HG03442 (cell line): ENCODE results near the gene SLC25A12.

ENCODE experiments used
- ATAC-seq: cut with Tn5 transposase; IDR thresholded peaks from one replicate; pipeline ENCODE4 v1.9.1; 2021; ENCODE audit warnings: mild to moderate bottlenecking, moderate library complexity; ENCODE audit not compliant: unreplicated experiment

Gene SLC25A12

DNA sequence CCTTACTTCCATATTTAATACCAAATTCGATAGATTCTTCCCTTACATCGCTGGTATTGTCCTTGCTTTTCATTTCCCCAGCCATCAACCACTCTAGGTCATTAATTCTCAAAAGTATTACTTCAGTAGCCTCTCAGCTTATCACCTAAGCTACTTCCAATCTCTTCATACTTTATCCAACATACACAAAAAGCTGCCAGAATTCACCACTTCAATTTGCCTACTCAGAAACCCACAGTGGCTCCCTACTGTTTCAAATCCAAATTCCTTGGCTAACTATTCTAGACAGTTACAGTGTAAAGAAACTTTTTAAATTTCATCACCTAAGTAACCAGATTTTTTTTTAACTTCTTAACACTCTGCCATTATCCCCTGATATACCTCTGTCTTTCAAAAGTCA, 4.7 kb downstream of the SLC25A12 start:
- ATAC-seq, result no peak

DNA sequence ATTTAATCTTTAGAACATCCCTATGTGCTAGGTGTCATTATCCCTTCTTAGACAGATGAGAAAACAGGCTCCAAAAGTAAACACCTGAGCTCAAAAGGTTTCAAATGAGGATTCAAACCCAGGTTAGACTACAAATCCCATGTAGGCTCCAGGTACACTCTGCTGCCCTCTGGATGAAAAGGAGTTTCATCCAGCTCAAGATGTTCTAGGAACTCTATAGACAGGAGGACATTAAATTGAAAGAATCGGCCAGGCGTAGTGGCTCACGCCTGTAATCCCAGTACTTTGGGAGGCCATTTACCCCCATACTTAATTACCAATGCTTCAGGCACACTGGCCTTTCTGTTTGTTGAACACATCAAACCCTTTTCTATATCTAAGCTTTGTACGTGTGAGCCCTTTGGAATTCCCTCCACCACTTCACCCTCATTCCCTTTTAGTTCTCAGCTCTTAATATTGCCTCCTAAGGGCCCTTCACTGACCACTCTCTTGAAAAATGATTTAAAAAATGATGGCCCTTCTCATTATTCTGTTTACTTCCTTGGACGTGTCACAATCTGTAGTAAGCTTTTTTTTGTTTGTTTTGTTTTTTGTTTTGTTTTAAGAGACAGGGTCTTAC, 10.7 kb downstream of the SLC25A12 start:
- no peak for ATAC-seq

DNA sequence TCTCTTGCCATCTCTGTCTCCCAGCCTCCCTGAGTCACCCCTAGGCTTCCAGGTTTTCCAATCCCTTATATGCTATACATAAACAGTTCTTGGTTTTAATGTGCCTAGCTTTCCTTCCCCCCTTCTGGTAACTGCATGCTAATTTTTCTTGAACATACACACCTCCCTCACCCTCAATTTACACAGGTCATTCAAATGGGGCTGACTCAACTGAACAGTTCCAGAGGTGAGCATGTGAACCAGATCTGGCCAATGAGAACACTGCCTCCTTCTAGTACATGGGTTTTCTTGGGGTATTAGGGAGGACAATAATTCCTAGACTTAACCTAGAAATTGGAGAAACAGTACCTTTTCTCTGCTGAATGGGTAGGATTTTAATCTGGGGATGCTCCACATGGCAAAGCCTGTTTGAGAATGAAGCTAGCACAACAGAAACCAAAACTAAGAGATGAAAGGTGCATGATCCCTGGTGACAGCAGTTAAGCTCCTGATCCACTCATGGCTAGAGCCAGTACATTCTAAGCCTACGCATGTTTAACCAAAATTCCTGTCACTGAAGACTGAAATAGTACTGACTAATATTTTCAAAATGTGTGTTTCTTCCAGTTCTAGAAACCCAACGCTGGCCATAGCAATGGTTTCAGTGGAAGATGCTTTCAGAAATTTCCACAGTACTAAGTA, 11.8 kb downstream of the SLC25A12 start:
- ATAC-seq, result no peak

DNA sequence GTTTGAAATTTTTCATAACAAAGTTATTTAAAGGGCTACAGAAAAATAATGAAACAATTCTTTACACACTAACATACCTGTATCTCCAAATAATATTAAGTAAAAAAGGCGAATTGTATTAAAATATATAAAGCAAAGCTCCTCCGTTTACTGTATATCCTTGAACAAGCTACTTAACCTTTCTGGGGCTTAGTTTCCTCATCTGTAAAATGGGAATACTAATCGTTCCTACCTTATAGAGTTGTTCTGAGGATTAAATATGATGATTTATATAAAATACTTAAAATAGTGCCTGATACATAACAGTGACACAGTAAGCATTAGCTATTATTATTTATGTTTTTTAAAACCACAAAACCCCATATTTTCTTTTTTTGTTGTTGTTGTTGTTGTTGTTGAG, 13.3 kb downstream of the SLC25A12 start:
- ATAC-seq, result no peak

DNA sequence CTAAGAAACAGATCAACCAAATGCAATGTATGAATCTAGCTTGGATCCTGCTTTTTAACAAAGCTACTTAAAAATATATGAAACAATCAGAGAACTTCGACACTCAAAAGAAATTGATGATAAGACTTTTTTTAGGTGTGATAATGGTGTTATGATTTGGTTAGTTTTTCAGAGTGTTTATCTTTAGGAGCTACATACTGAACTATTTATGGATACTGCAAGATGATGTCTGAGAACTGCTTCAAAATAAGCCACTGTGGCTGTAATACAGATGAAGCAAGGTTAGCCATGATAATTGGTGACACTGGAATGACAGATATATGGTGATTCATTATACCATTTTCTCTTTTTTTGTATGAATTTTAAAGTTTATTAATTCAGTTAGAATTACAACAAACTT, 14.2 kb downstream of the SLC25A12 start:
- ATAC-seq, result no peak

DNA sequence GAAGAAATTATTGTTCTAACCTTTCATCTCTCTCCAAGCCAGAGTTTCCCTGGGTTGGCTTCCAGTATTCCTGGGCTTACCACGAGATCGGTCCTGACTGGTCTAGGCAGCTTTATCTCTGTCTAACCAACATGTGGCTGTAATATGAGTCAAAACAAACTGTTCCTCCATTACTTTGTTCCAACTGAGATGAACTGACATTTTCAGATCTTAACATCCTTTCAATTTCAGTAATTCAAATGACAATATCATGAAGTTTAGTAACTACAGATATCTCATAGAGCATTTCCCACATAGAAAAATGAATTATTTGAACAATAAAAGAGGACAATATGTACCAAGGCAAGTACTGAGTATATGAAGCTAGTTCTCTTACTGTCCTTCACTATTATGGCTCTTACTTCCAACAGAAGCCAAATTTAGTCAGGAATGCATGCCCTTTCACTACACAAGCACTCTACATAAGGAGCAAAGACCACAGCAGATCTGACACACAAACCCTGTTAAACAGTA, 15.5 kb downstream of the SLC25A12 start:
- ATAC-seq, result peak; percentile 41

DNA sequence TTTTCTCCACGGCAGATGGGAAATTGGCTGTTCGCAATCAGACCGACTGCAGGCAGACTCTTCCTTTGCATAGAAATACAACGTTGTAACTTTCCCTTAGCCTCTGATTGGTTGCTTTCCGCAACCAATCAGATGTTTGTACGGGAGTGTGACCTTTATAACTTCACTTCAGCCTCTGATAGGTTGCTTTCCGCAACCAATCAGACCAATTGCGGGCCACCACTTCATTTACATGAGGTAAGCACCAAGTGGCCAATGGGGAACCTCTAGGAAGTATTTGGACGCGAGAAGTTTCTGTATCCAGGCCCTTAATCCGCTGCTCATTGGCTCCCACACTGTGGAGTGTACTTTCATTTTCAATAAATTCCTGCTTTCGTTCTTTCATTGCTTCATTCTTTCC, 19.1 kb downstream of the SLC25A12 start:
- ATAC-seq, result no peak

DNA sequence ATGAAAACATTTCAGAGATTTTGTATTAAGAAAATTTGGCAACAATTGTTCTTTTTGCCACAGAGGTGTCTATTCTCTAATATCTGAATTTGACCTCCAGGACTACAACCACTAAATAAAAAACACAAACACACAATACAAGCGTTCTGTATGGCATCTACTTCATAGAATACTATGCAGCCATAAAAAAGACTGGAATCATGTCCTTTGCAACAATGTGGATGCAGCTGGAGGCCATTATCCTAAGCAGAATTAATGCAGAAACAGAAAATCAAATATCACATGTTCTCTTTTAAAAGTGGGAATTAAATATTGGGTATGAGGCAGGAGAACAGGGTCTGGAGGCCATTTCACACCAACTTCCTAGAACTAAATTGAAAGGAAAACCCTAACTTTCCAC, 19.5 kb downstream of the SLC25A12 start:
- no peak for ATAC-seq

DNA sequence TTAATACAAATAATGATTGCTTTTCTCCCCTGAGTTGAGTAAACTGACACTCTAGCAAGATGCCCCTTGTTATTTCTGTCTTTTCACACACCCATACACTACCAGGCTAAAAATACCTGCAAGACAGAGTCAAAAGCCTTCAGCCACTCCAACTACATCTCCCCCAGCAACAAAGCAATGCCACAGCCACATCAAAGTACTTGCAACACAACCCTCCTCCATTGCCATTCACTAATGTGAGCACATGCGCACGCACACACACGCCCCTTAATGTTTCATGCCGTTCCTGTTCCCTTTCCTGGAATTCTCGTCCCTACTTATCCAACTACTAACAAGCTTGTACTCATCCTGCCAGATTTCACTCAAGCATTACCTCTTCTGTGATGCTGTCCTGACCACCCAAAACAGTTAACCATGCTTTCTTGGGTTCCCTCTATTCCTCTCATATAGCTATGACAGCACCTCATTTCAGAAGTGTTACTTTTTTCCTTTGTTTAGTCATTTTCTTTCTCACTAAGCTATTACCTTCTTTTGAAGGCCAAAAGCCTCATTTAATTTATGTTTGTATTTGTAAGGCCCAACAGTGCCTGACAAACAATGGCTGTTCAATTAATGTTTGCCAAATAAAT, 29.6 kb downstream of the SLC25A12 start:
- ATAC-seq, result no peak

DNA sequence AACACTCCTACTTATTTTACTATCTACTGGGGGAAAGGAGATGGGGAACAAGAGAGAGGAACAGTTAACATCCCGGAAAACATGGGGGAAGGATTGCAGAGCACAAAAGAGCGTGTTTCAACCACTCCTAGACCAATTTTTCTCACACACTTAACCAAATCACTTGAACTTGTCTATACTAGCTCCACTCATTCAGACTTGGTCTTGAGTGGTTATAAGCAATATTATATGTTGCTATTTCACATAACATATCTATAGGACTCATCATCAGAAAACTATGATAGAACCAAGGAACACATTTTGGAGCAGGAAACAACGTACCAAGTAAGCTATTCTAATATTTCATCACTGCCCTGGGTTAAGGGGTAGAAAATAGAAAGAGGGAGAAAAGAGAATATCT, 31.5 kb downstream of the SLC25A12 start:
- ATAC-seq, result no peak

DNA sequence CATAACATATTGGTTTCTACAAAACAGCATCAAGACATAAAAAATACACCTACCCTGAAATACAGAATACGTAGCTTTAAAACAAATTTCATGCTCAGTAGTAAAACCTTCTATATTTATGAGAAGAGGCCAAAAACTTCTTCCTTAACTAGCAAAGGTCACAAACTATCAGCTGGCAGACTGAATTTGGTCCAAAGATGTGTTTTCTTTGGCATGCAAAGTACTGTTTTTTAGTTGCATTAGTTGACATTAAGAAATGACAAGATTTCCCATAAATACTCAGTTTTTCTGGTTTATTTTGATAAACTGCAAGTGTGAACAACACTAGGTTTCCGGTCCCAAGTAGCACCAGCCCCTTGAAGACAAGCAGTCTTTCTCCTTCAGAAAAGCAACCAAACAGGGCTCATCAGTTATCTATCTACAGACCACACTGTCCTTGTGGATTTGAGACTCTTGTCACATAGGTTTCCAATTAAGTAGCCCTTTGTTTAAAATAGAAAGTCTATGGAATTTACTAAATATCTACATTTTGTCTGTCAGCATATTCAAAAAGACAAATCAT, 35.6 kb downstream of the SLC25A12 start:
- no peak for ATAC-seq

DNA sequence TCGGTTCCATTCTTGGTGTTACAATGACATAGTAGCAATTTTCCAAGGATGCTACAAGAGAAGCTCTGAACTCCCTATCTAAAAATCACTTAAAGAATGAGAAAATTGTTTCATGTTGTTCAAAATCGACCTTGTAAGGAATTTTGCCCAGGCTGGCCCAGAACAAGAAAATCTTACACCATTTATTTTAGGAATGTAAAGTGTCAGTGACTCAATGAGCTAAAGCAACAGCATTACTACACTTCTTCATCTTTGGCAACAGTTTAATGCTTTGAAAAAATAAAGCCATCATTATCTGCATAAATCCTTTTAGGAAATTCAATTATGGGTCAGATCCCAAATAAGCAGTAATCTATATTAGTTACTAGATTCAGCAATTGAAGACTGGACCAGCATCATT, 38.6 kb downstream of the SLC25A12 start:
- ATAC-seq, result no peak

DNA sequence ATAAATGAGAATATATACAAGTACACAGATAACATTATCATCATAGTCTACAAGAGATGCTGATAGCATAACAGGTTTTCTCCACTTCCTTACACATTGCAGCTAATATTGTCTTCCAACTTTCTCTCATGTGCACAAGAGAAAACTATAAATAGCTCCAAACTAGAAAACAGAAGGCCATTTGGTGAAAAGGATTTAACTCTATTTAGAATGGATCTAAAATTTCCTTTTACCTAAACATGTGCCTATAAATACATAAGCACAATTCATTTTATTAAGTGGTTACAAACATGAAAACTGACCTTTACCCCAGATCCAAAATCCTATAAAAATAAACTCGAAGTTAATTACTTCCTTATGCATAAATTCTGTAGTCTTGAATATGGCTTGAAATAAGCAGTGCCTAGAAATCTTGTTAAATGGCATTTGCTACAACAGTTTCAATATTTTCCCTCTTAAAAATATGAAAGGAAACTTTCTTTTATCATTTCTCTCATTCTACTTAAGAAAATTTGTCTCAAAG, 41.6 kb downstream of the SLC25A12 start:
- ATAC-seq, result no peak

DNA sequence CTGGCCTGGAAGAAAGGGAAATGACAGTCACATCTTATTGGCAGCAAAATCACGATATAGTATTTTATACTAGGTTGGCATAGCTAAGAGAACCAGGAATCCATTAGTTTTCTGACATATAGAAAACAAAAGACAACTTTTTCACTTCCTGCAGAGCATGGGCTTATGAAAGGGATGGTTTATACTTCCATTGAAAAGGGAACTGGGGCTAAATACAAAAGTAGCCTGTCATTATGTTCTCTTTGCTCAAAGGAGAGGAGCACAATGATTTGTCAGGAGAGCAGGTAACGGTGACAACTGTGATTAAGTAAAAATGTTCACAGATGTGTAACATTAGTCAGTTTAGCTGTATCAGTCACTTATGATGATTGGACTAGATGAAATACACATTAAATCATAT, 46.4 kb downstream of the SLC25A12 start:
- ATAC-seq, result no peak

DNA sequence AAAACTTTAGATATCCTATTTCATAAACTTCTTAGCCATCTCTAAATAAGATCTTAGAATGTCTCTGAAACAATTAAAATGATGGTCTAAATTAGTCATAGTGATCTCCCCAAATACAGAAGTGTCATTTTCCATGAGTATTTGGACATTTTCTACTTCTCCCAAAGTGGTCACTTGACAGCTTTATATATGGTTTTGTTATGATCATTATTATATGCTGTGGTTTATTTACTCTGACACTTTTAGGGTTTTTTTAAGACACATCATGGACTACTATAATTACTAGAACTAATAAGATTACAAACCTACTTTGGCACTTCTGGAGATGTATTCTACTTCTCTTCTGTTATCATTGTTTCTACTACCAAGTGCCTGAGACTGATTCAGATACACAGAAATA, 47.1 kb downstream of the SLC25A12 start:
- ATAC-seq, result no peak

DNA sequence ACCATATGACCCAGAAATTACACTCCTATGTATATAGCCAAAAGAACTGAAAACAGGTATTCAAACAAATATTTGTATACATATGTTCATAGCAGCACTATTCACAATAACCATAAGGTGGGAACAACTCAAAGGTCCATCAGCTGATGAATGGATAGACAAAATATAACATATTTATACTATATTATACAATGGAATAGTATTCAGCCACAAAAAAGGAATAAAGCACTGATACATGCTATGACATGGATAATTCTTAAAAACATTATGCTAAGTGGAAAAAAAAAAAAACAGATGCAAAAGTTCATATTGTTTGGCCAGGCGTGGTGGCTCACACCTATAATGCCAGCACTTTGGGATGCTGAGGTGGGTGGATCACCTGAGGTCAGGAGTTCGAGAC, 52.0 kb downstream of the SLC25A12 start:
- ATAC-seq, result no peak

DNA sequence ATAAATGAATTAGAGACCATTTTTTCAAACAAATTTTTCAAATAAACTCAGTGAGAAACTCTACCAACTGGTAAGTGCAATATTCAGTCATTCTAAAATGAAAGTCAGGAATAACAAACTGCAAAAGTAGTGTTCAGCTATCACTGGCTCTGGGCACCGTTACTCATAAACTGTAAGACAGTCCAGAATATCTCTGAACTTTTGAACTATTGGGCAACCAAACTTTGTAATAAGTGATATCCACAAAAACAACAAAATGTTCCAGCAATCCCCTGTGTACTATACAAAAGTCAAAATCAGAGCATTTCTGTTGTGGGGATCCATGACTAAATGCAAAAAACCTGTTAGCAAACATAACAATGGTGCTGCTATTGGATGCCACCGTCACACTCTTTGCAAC, 56.3 kb downstream of the SLC25A12 start:
- ATAC-seq, result no peak

DNA sequence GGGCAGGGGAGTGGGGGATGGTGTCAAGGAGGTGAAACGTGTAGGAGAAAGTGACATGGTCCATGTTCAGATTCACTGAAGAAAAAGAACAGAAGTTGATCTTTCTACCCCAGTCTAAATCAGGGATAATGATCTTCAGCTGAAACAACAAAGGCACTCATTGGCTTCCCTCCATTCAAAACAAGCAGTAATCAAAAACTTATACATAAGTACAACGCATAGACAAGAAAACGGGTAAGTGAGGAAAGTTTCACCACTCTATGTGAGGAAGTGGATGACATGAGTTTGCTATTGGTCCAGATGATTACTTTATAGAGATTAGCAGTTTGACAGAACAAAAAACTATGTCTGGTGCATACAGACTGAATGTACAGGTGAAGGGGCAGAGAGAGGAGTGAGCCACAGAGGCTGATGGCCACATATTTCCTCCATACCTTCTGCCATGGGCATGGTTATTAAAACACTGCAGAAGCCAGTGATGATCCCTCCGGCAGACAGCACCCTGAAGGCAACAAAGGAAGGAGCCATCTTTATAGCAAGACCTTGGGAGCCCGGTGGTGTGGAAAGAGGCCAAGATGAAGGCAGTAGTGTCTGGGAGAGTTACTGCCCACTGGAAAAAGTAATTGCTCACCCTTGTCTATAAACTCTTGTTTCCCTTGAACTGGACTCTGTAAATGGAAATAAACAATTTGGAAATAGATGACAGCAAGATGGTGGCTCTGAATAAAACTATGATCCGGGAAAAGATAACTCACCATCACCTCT, 57.7 kb downstream of the SLC25A12 start:
- no peak for ATAC-seq

DNA sequence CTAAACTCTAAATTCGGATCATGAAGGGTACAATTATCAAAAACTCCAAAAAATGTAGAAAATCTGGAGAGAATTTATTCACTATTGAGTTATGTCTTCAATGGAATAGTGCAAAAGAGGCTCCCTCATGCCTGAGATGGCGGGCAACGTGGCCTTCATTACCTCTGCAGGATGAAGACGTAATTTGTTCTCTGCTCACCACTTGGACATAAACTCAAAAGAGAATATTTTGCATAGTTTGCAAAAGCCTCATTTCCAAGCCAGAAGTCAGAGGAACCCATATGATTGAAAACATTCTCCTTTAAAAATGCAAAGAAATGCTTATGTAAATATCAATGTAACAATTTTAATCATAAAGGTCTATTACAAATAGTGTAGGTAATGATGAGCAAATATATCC, 58.7 kb downstream of the SLC25A12 start:
- ATAC-seq, result no peak

DNA sequence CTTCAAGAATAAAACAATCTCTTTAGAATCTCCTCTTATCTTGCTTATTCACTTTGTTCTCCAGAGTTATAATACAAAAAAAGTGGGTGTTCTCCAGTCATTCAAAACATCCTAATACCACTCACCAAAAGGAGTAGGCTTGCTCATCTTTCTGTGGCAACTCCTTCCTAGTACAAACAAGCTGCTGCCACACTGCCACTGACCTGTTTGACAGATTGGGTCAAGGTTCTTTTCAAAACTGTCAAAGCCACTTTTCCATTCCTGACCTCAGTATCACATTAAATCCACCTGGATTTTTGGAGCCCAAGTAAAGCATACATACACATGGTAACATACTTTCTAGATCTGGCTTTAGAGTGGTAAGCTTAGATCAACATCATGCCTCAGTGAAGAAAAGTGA, 59.8 kb downstream of the SLC25A12 start:
- ATAC-seq, result no peak

DNA sequence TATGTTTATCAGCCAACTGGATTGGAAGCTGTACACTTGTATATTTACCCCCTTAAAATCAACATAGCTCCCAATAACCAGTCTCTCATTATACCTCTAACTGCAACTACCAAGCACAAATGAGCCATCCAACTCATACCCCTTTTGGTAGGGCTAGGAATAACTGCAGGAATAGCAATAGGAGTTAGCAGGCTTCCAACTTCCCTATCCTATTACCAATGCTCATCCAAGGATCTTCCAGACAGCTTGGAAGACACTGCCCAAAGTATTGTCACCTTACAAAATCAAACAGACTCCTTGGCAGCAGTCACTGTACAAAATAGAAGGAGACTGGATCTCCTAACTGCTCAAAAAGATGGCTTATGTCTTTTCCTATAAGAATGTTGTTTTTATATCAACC, 61.6 kb downstream of the SLC25A12 start:
- no peak for ATAC-seq
